K562 (cell line): Measurements from ENCODE around the gene ERBB4. TPM values are rescaled to one million over a fixed set of nuclear protein-coding genes. Genes with fewer than 3 reads are reported as not detected.

Experiments
- ATAC-seq: fragments of 200-7000 bp; cut with Tn5 transposase; 3 replicates; pipeline ENCODE4 v1.9.1; 2020; ENCODE audit warnings: moderate library complexity
- BruUV-seq: library from RNA; stranded (reverse); fragments of 400-500 nt; replicated peaks from 2 replicates; lab custom pipeline; 2021; lab: Mats Ljungman, UMichigan
- CTCF ChIA-PET: fragments of 300-600 bp; formaldehyde crosslinking; extraction: SDS; loops from one replicate; lab custom pipeline; 2021; ENCODE audit warnings: low intra/inter-chr PET ratio; lab: Yijun Ruan, JAX
- POLR2A ChIA-PET: fragments of 300-600, 350-650 bp; sonication (Branson Sonifier 250); formaldehyde crosslinking; extraction: SDS; loops from one replicate; lab custom pipeline; 2021; ENCODE audit warnings: antibody characterized with exemption, inconsistent platforms; lab: Yijun Ruan, JAX
- DNase-seq, 4 experiments: peaks; one replicate each; pipeline versions ENCODE4 v3.0.0 to v3.0.0-alpha.2; 2011 to 2018; ENCODE audit warnings: low spot score in 3 of 4, mixed read lengths in 3 of 4; ENCODE audit errors: extremely low read depth in 1 of 4
- FAIRE-seq: peaks from 2 replicates; lab custom pipeline; 2011; peaks lifted over from hg19 to GRCh38; lab: Jason Lieb, UNC
- H2AFZ ChIP-seq: 2 replicates; pipeline ENCODE4 v1.6.0; 2011; ENCODE audit warnings: low read depth, low read length, control low read depth, inconsistent platforms
- H3K27ac ChIP-seq: fragments of 200-600 bp; 3 replicates; pipeline ENCODE4 v1.8.0; 2011; ENCODE audit warnings: low read depth, mild to moderate bottlenecking, control low read depth, inconsistent platforms, low read length, moderate library complexity, mixed read lengths; ENCODE audit errors: extremely low read depth
- H3K27me3 ChIP-seq, 2 experiments: fragments of 300-600 bp in 1 of 2; 2 replicates in 1 of 2; 3 replicates in 1 of 2; pipeline versions ENCODE4 v1.6.0 to v1.8.0; 2011; ENCODE audit warnings: inconsistent platforms in 2 of 2, low read length in 2 of 2, mild to moderate bottlenecking in 1 of 2, mixed read lengths in 1 of 2, moderate library complexity in 1 of 2; ENCODE audit not compliant: control insufficient read depth in 2 of 2, insufficient read depth in 2 of 2
- H3K36me3 ChIP-seq: fragments of 300-600 bp; 3 replicates; pipeline ENCODE4 v1.8.0; 2011; ENCODE audit warnings: mild to moderate bottlenecking, low read length, inconsistent platforms; ENCODE audit not compliant: control insufficient read depth, insufficient read depth
- H3K4me1 ChIP-seq, 2 experiments: fragments of 200-600 bp in 1 of 2; replicated peaks in 1 of 2; 2 replicates in 1 of 2; 3 replicates in 1 of 2; pipeline versions ENCODE4 v1.5.1 to v1.8.0; 2011; ENCODE audit warnings: inconsistent platforms in 2 of 2, low read length in 2 of 2, mild to moderate bottlenecking in 1 of 2, mixed read lengths in 1 of 2, moderate library complexity in 1 of 2; ENCODE audit not compliant: control insufficient read depth in 2 of 2, insufficient read depth in 2 of 2
- H3K4me2 ChIP-seq: 2 replicates; pipeline ENCODE4 v1.6.1; 2011; ENCODE audit warnings: low read length, control low read depth, inconsistent platforms, mixed read lengths; ENCODE audit not compliant: insufficient read depth
- H3K4me3 ChIP-seq: fragments of 200-600 bp; sonication (generic), shearing (Covaris generic); 2 replicates; pipeline ENCODE4 v1.5.1; 2016; ENCODE audit warnings: control low read depth, inconsistent platforms
- H3K79me2 ChIP-seq: fragments of 200-600 bp; 3 replicates; pipeline ENCODE4 v1.8.0; 2011; ENCODE audit warnings: low read length, inconsistent platforms; ENCODE audit not compliant: control insufficient read depth, insufficient read depth
- H3K9ac ChIP-seq, 2 experiments: 2 replicates each; pipeline versions ENCODE4 v1.6.0 to v1.6.1; 2011; ENCODE audit warnings: low read depth in 2 of 2, low read length in 2 of 2, control low read depth in 1 of 2, inconsistent platforms in 1 of 2, mild to moderate bottlenecking in 1 of 2, mixed read lengths in 1 of 2; ENCODE audit not compliant: insufficient read depth in 1 of 2
- H3K9me1 ChIP-seq: one replicate; pipeline ENCODE4 v1.6.0; 2011; ENCODE audit warnings: inconsistent platforms, mild to moderate bottlenecking, low read length, moderate library complexity; ENCODE audit not compliant: control insufficient read depth, insufficient read depth
- H3K9me3 ChIP-seq: replicated peaks from 2 replicates; pipeline ENCODE4 v1.5.1; 2011; ENCODE audit warnings: low read depth, low read length, inconsistent platforms; ENCODE audit not compliant: control insufficient read depth, insufficient read depth
- H4K20me1 ChIP-seq: replicated peaks from 2 replicates; pipeline ENCODE4 v1.6.1; 2011; ENCODE audit warnings: low read length, inconsistent platforms, mixed read lengths; ENCODE audit not compliant: control insufficient read depth, insufficient read depth
- ATF6 ChIP-seq: sonication (generic); formaldehyde crosslinking; IDR thresholded peaks from 2 replicates; pipeline ENCODE4 v1.4.0; 2020; ENCODE audit warnings: mild to moderate bottlenecking, missing genetic modification reagents
- FOXK2 ChIP-seq, 2 experiments: fragments of 450-650 bp; IDR thresholded peaks in 1 of 2; conservative IDR thresholded peaks in 1 of 2; 2 replicates each; pipeline ENCODE4 v1.6.1; 2016; ENCODE audit warnings: low read depth in 2 of 2, mild to moderate bottlenecking in 1 of 2
- IRF2 ChIP-seq: sonication (generic); formaldehyde crosslinking; IDR thresholded peaks from 2 replicates; pipeline ENCODE4 v1.8.1; 2022; ENCODE audit warnings: mild to moderate bottlenecking, missing genetic modification reagents
- RBM22 ChIP-seq: fragments of 200-400 bp; formaldehyde crosslinking; IDR thresholded peaks from 2 replicates; pipeline ENCODE4 v1.6.1; 2018; ENCODE audit warnings: low read length, low read depth; ENCODE audit not compliant: poor library complexity, severe bottlenecking
- SIRT6 ChIP-seq: IDR thresholded peaks from one replicate; pipeline ENCODE4 v1.6.1; 2012; ENCODE audit warnings: low read depth, mild to moderate bottlenecking, control low read depth, inconsistent platforms, low read length, moderate library complexity
- SMAD2 ChIP-seq: fragments of 150-350 bp; IDR thresholded peaks from 2 replicates; pipeline ENCODE4 v1.6.1; 2014; ENCODE audit warnings: low read depth, mild to moderate bottlenecking, low read length
- SRF ChIP-seq, 2 experiments: fragments of 250-450, 450-650 bp in 1 of 2; sonication (Bioruptor Pico) in 1 of 2; sonication (generic) in 1 of 2; formaldehyde crosslinking; IDR thresholded peaks; 2 replicates each; pipeline versions ENCODE4 v1.5.0 to v1.5.1; 2020 to 2022; ENCODE audit warnings: mild to moderate bottlenecking in 1 of 2, missing genetic modification reagents in 1 of 2
- TAL1 ChIP-seq: fragments of 450-650 bp; IDR thresholded peaks from 2 replicates; pipeline ENCODE4 v1.6.1; 2016; ENCODE audit warnings: mild to moderate bottlenecking
- TBP ChIP-seq: optimal IDR thresholded peaks from 2 replicates; pipeline ENCODE3; 2011; ENCODE audit warnings: low read depth, low read length, improper control_type of control experiment
- ZFPM2 ChIP-seq: fragments of 250-450 bp; sonication (Bioruptor Pico); IDR thresholded peaks from 2 replicates; pipeline ENCODE4 v1.5.1; 2022; ENCODE audit warnings: mild to moderate bottlenecking
- ZNF280A ChIP-seq: fragments of 450-650 bp; IDR thresholded peaks from 2 replicates; pipeline ENCODE4 v1.6.1; 2018; ENCODE audit warnings: mild to moderate bottlenecking, low read depth; ENCODE audit not compliant: partially characterized antibody
- ZNF398 ChIP-seq: fragments of 250-450 bp; sonication (Bioruptor Pico); IDR thresholded peaks from 2 replicates; pipeline ENCODE4 v1.8.0; 2021; ENCODE audit warnings: moderate library complexity, mild to moderate bottlenecking, inconsistent platforms
- ZNF408 ChIP-seq: fragments of 250-450 bp; sonication (Bioruptor Pico); IDR thresholded peaks from 2 replicates; pipeline ENCODE4 v1.4.0; 2020; ENCODE audit warnings: low read depth, mild to moderate bottlenecking, moderate library complexity
- ZNF586 ChIP-seq: fragments of 450-650 bp; formaldehyde crosslinking; conservative IDR thresholded peaks from 2 replicates; pipeline ENCODE4 v1.4.0; 2020; ENCODE audit warnings: mild to moderate bottlenecking, moderate library complexity
- ZNF717 ChIP-seq: fragments of 250-450 bp; sonication (Bioruptor Pico); IDR thresholded peaks from 2 replicates; pipeline ENCODE4 v1.5.0; 2021
- WGBS: fragments of 100-300 bp; shearing (Covaris generic); methylation state at CpG from one replicate; pipeline ENCODE4 v1.1.6; 2016; ENCODE audit warnings: low coverage, mixed read lengths; ENCODE audit not compliant: insufficient coverage; ENCODE audit errors: missing lambda C conversion rate; 5-methylcytosine and 5-hydroxymethylcytosine counted together
- in situ Hi-C: fragments of 300-500 bp; cut with MboI; formaldehyde crosslinking; loops from 4 replicates; pipeline ENCODE4 v1.15.0; 2018; ENCODE audit warnings: inconsistent platforms, mixed read lengths
- intact Hi-C: fragments of 100-400 bp; cut with micrococcal nuclease; formaldehyde crosslinking; loops from 2 replicates; pipeline ENCODE4 v1.14.2; 2022
- polyA plus RNA-seq, 8 experiments: library from polyadenylated mRNA; depleted of rRNA in 4 of 8; stranded (reverse) in 5 of 8; unstranded in 3 of 8; fragments of >200 nt; fragmentation: Nextera tagmentation in 2 of 8; fragmentation: Illumina TruSeq in 1 of 8; extraction: Ambion mirVana in 2 of 8; extraction: Trizol in 1 of 8; gene quantifications; 2 replicates each; pipeline versions ENCODE4 v1.2.1 to v1.2.3, GENCODE V29; 2011 to 2014; ENCODE audit warnings: inconsistent platforms in 1 of 8, missing spikeins in 1 of 8
- total RNA-seq, 7 experiments: library from RNA; depleted of rRNA in 6 of 7; stranded (reverse); fragments of >200 nt in 6 of 7; fragmentation: Illumina TruSeq in 2 of 7; extraction: Trizol in 2 of 7; gene quantifications; 2 replicates each; pipeline versions ENCODE4 v1.2.1 to v1.2.3, GENCODE V29; 2011 to 2021; ENCODE audit warnings: low replicate concordance in 1 of 7

The ERBB4 gene
- total and polyA plus RNA-seq, 9 of the 15 experiments (the other 6 are each of a cell fraction or from before 2014, with no cell fraction given), result not detected

GRCh38 chr2:212119591-212119990 lies 419.0 kb downstream of the ERBB4 start:
- in situ Hi-C loops, result no loop called here
- Histone ChIP-seq H3K4me3 (no peak overlapping the region), H2AFZ (no peak overlapping the region), H3K4me2 (no peak overlapping the region), H3K36me3 (no peaks in the 10 kb centered on the region), H3K9me3 (no peaks in the 10 kb centered on the region), H3K9me1 (no peaks in the 10 kb centered on the region), H3K4me1 (no peaks in the 10 kb centered on the region), H4K20me1 (no peaks in the 10 kb centered on the region), H3K79me2 (no peaks in the 10 kb centered on the region), H3K27ac (no peak overlapping the region), H3K27me3 (no peaks in the 10 kb centered on the region), H3K9ac (no peak overlapping the region)
- FAIRE-seq (no peak), DNase-seq (no peak), ATAC-seq (no peak)
- CTCF ChIA-PET, result no interaction called here
- BruUV-seq, result no TSS peak
- POLR2A ChIA-PET, result no interaction called here
- intact Hi-C loops, result no loop called here
- 0% methylated on average over 2 of the region's 2 CpGs for WGBS
- no peak for TF ChIP-seq ZNF586 (CRISPR knock-in tag)
- no peak for TF ChIP-seq ZFPM2
- TF ChIP-seq ZNF717 (CRISPR knock-in tag), result no peak
- no peak for TF ChIP-seq IRF2 (CRISPR knock-in tag)
- TF ChIP-seq ZNF408 (CRISPR knock-in tag), result no peak
- TF ChIP-seq SRF (CRISPR knock-in tag; IDR thresholded peaks at IDR 0.05), result no peak
- no peak for TF ChIP-seq TAL1
- TF ChIP-seq RBM22, result no peak
- TF ChIP-seq SMAD2, result no peak
- TF ChIP-seq SIRT6, result no peak
- no peak for TF ChIP-seq ATF6 (CRISPR knock-in tag)
- TF ChIP-seq ZNF398 (CRISPR knock-in tag), result no peak
- TF ChIP-seq TBP, result no peak
- no peak for TF ChIP-seq ZNF280A
- TF ChIP-seq FOXK2 (conservative IDR thresholded peaks at IDR 0.05 in 1 of 2, IDR thresholded peaks at IDR 0.05 in 1 of 2; ENCODE audit: low read depth in 2 of 2), result no peak
